GM12878 (cell line): ENCODE measurements around the gene IL4I1. TPM values are rescaled to one million over a fixed set of nuclear protein-coding genes. Genes with fewer than 3 reads are reported as not detected.
A peak's percentile ranks its signal among the peaks of the same experiment; 100 is the strongest.

Experiments used
- ATF3 ChIP-seq: IDR thresholded peaks from 2 replicates; pipeline ENCODE4 v1.6.1; 2011; ENCODE audit warnings: low read depth, mild to moderate bottlenecking, low read length, moderate library complexity, borderline replicate concordance; ENCODE audit errors: extremely low read depth
- CBFB ChIP-seq: IDR thresholded peaks from 2 replicates; pipeline ENCODE4 v1.6.1; 2016; ENCODE audit warnings: antibody characterized with exemption, low read depth
- CBX3 ChIP-seq: fragments of 200-600 bp; sonication (generic); IDR thresholded peaks from 2 replicates; pipeline ENCODE4 v1.6.1; 2016; ENCODE audit warnings: low read depth, borderline replicate concordance
- CREM ChIP-seq: IDR thresholded peaks from 2 replicates; pipeline ENCODE4 v1.6.1; 2014; ENCODE audit warnings: antibody characterized with exemption, low read depth
- E2F4 ChIP-seq: IDR thresholded peaks from 2 replicates; pipeline ENCODE4 v1.6.1; 2012; ENCODE audit warnings: low read depth, low read length, improper control_type of control experiment
- E4F1 ChIP-seq: fragments of 450-650 bp; IDR thresholded peaks from 2 replicates; pipeline ENCODE4 v1.6.1; 2018; ENCODE audit warnings: borderline replicate concordance, mild to moderate bottlenecking; ENCODE audit not compliant: partially characterized antibody
- IKZF2 ChIP-seq, 2 experiments: fragments of 450-650 bp; IDR thresholded peaks; 2 replicates each; pipeline ENCODE4 v1.6.1; 2017; ENCODE audit warnings: mild to moderate bottlenecking in 2 of 2, moderate library complexity in 2 of 2
- IRF4 ChIP-seq: IDR thresholded peaks from 2 replicates; pipeline ENCODE4 v1.6.1; 2011; ENCODE audit warnings: low read depth, low read length
- MYC ChIP-seq: IDR thresholded peaks from 2 replicates; pipeline ENCODE4 v1.6.1; 2011; ENCODE audit warnings: mild to moderate bottlenecking, low read length, moderate library complexity, inconsistent platforms; ENCODE audit not compliant: insufficient read depth, insufficient replicate concordance, insufficient read length, severe bottlenecking
- NFXL1 ChIP-seq: fragments of 450-650 bp; IDR thresholded peaks from 2 replicates; pipeline ENCODE4 v1.6.1; 2017; ENCODE audit warnings: antibody characterized with exemption, mild to moderate bottlenecking, borderline replicate concordance
- NKRF ChIP-seq: fragments of 450-650 bp; conservative IDR thresholded peaks from 2 replicates; pipeline ENCODE4 v1.6.1; 2017; ENCODE audit warnings: mild to moderate bottlenecking, moderate library complexity
- POU2F2 ChIP-seq: IDR thresholded peaks from 3 replicates; pipeline ENCODE4 v1.6.1; 2011; ENCODE audit warnings: low read depth, mild to moderate bottlenecking, low read length, borderline replicate concordance
- SPI1 ChIP-seq: IDR thresholded peaks from 2 replicates; pipeline ENCODE4 v1.6.1; 2011; ENCODE audit warnings: low read depth, mild to moderate bottlenecking, low read length, moderate library complexity, borderline replicate concordance; ENCODE audit not compliant: insufficient read depth
- STAT1 ChIP-seq: fragments of 450-650 bp; conservative IDR thresholded peaks from 2 replicates; pipeline ENCODE4 v1.6.1; 2014; ENCODE audit warnings: antibody characterized with exemption, mild to moderate bottlenecking
- SUPT20H ChIP-seq: IDR thresholded peaks from 2 replicates; pipeline ENCODE4 v1.6.1; 2011; ENCODE audit warnings: low read depth, mild to moderate bottlenecking, low read length, moderate library complexity, borderline replicate concordance; ENCODE audit not compliant: control insufficient read depth
- ZBTB11 ChIP-seq: fragments of 450-650 bp; formaldehyde crosslinking; IDR thresholded peaks from 2 replicates; pipeline ENCODE4 v1.5.0; 2022; ENCODE audit warnings: mild to moderate bottlenecking, missing genetic modification characterization
- ZZZ3 ChIP-seq: IDR thresholded peaks from 2 replicates; pipeline ENCODE4 v1.6.1; 2011; ENCODE audit warnings: low read depth; ENCODE audit not compliant: control insufficient read depth, insufficient read length
- polyA plus RNA-seq, 11 experiments: library from polyadenylated mRNA; depleted of rRNA in 4 of 11; unstranded in 6 of 11; stranded (reverse) in 5 of 11; fragments of >200 nt; fragmentation: Nextera tagmentation in 4 of 11; fragmentation: Illumina TruSeq in 1 of 11; extraction: Ambion mirVana in 4 of 11; extraction: Trizol in 1 of 11; gene quantifications; 1 replicate in 1 of 11; 2 replicates in 10 of 11; pipeline versions ENCODE4 v1.2.1 to v1.2.3, GENCODE V29; 2011 to 2016; ENCODE audit warnings: inconsistent platforms in 2 of 11, missing spikeins in 2 of 11, low read depth in 1 of 11
- total RNA-seq, 4 experiments: library from RNA; depleted of rRNA in 3 of 4; stranded (reverse); fragments of >200 nt in 3 of 4; fragmentation: Illumina TruSeq in 1 of 4; extraction: Trizol in 1 of 4; gene quantifications; 2 replicates each; pipeline versions ENCODE4 v1.2.1 to v1.2.3, GENCODE V29; 2013 to 2021

IL4I1 gene
- total and polyA plus RNA-seq, 10 of the 15 experiments (the other 5 are each of a cell fraction or from before 2014, with no cell fraction given) = 0.62 to 83.8 (median 42.8) TPM

- TF ChIP-seq ZBTB11 (no peak; the same call in 1 of the 2 replicates), CREM (no peak), SUPT20H (no peak), IRF4 (0 out of 2 replicates have a peak, but pooled peaks have one; percentile 9), CBFB (0 out of 2 replicates have a peak, but pooled peaks have one; percentile 28), NKRF (no peak; the same call in 1 of the 2 replicates), SPI1 (no peak), ZZZ3 (no peak), NFXL1 (no peak), STAT1 (no peak), CBX3 (no peak), IKZF2 (IDR thresholded peaks at IDR 0.05) (no peak; a peak in 1 of 4 replicates), ATF3 (no peak), POU2F2 (0 out of 3 replicates have a peak, but pooled peaks have one; percentile 37), E4F1 (no peak), MYC (peak; percentile 24), E2F4 (no peak)
Observed at GRCh38 chr19:49895566-49896297, 955 bp downstream of the IL4I1 start (continued).
